PFSK-1 (cell line): ENCODE data around the gene SCCPDH.

ENCODE experiments used
- FOXP2 ChIP-seq: optimal IDR thresholded peaks from 2 replicates; pipeline ENCODE3; 2011; ENCODE audit warnings: borderline replicate concordance, control low read depth, inconsistent platforms; ENCODE audit not compliant: insufficient read depth; ENCODE audit errors: extremely low read length, extremely low read depth
- POLR2AphosphoS5 ChIP-seq: IDR thresholded peaks from 2 replicates; pipeline ENCODE4 v1.6.1; 2012; ENCODE audit warnings: low read depth, mild to moderate bottlenecking, control low read depth, low read length, moderate library complexity
- SIN3A ChIP-seq: IDR thresholded peaks from 2 replicates; pipeline ENCODE4 v1.6.1; 2012; ENCODE audit warnings: mild to moderate bottlenecking, low read length, moderate library complexity, borderline replicate concordance; ENCODE audit not compliant: insufficient read depth
- TAF1 ChIP-seq: IDR thresholded peaks from 2 replicates; pipeline ENCODE4 v1.6.1; 2012; ENCODE audit warnings: low read length, control low read depth, borderline replicate concordance; ENCODE audit not compliant: insufficient read depth
- TF ChIP-seq, protein P1 (sequence below), 2 experiments: IDR thresholded peaks; 2 replicates each; pipeline versions ENCODE4 v1.6.1 to v1.8.0; 2011 to 2012; ENCODE audit warnings: low read depth in 2 of 2, low read length in 2 of 2, control low read depth in 1 of 2, inconsistent platforms in 1 of 2, mild to moderate bottlenecking in 1 of 2, moderate library complexity in 1 of 2; ENCODE audit not compliant: insufficient read depth in 1 of 2

Gene SCCPDH

DNA sequence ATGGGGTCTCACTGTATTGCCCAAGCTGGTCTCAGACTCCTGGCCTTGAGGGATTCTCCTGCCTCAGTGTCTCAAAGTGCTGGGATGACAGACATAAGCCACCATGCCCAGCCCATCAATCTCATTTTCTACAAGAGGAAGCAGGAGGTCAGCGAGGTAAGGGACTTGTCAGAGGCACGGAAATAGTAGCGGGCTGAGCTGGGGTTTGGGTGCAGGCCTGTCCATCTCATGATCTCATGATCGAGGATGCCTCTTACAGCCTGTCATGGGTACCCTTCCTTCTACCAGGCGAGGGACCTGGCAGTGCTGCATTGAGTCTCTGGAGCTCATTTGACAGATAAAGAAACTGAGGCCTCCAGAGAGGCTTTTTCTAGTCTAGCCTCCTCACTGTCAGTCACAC is 28.5 kb upstream of the SCCPDH start:
- no peak for TF ChIP-seq TAF1
- no peak for TF ChIP-seq FOXP2
- TF ChIP-seq, protein P1, sequence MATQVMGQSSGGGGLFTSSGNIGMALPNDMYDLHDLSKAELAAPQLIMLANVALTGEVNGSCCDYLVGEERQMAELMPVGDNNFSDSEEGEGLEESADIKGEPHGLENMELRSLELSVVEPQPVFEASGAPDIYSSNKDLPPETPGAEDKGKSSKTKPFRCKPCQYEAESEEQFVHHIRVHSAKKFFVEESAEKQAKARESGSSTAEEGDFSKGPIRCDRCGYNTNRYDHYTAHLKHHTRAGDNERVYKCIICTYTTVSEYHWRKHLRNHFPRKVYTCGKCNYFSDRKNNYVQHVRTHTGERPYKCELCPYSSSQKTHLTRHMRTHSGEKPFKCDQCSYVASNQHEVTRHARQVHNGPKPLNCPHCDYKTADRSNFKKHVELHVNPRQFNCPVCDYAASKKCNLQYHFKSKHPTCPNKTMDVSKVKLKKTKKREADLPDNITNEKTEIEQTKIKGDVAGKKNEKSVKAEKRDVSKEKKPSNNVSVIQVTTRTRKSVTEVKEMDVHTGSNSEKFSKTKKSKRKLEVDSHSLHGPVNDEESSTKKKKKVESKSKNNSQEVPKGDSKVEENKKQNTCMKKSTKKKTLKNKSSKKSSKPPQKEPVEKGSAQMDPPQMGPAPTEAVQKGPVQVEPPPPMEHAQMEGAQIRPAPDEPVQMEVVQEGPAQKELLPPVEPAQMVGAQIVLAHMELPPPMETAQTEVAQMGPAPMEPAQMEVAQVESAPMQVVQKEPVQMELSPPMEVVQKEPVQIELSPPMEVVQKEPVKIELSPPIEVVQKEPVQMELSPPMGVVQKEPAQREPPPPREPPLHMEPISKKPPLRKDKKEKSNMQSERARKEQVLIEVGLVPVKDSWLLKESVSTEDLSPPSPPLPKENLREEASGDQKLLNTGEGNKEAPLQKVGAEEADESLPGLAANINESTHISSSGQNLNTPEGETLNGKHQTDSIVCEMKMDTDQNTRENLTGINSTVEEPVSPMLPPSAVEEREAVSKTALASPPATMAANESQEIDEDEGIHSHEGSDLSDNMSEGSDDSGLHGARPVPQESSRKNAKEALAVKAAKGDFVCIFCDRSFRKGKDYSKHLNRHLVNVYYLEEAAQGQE (IDR thresholded peaks at IDR 0.05; ENCODE audit: insufficient read depth in 1 of 2, low read depth in 2 of 2, low read length in 2 of 2), result no peak
- no peak for TF ChIP-seq SIN3A
- no peak for TF ChIP-seq POLR2AphosphoS5

DNA sequence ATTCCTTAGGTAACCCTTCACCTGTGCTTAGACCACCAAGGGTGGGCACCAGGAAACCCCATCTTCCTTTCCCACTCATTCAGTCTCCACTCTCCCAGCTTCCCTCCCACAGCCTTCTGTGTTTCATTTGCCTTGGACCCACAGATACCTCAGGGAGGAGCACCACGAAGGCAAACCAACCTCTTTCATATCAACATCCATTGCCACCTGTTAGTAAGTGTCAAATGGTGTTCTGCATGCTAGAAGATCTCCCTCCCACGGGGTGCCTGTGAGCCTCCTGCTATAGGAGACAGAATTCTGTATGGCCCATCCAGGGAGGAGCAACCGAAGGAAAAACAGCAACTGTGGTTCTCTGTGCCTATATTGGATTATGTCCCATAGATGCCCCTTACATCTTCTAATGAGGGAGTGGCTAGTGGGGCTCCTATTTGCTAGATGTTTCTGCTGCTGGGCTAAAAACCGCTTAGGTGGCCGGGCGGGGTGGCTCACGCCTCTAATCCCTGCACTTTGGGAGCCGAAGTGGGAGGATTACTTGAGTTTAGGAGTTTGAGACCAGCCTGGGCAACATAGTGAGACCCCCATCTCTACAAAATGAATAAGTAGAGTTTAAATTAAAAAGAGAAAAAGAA is 25.6 kb upstream of the SCCPDH start:
- TF ChIP-seq FOXP2 (no peak), TAF1 (no peak), POLR2AphosphoS5 (no peak), SIN3A (no peak)
- TF ChIP-seq, protein P1 (IDR thresholded peaks at IDR 0.05; ENCODE audit: insufficient read depth in 1 of 2, low read depth in 2 of 2, low read length in 2 of 2), result no peak

DNA sequence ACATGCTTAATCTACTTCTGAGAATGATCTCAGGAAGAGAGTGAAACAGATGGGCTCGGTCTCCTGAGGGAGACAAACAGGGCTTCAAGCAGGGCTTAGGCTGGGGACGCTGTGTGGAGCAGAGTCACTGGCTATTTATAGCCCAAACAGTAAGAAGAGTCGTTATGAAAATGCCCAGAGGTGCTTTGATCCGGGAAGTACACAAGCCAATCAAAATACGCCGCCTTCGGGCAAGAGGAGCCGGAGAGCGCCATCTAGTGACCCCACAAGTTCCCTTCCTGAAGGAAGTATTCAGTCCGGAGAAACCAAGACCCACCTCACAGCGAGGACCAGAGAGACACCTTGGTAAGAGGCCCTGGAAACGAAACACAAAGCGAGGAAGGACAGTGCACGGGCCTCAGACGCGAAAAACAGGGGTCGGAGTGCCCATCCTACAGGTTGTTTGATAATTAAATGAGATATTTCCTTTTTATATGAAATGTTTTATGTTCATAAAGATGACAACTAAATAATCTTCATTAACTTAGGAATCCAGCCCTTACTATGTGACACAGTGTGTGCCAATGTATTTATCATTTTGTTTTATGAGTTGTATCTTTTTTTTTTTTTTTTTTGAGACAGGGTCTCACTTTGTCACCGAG is 25.0 kb upstream of the SCCPDH start:
- TF ChIP-seq POLR2AphosphoS5 (no peak), SIN3A (no peak), TAF1 (no peak), FOXP2 (no peak)
- TF ChIP-seq, protein P1 (IDR thresholded peaks at IDR 0.05; ENCODE audit: insufficient read depth in 1 of 2, low read depth in 2 of 2, low read length in 2 of 2), result no peak

DNA sequence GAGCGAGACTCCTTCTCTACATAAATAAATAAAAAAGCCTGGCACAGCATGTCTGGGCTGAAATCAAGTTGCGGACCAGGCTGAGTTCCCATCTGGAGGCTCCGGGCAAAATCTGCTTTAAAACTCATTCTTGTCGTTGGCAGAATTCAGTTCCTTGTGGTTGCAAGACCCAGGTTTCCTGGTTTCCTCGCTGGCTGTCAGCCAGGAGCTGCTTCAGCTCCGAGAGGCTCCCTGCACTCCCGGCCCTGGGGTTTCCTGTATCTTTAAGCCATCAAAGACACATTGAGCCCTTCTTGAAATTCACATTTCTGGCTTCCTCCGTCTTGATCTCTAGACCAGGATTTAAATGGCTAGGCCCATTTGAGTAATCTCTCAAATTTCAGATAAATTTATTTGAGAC is 20.6 kb upstream of the SCCPDH start:
- no peak for TF ChIP-seq SIN3A
- no peak for TF ChIP-seq FOXP2

DNA sequence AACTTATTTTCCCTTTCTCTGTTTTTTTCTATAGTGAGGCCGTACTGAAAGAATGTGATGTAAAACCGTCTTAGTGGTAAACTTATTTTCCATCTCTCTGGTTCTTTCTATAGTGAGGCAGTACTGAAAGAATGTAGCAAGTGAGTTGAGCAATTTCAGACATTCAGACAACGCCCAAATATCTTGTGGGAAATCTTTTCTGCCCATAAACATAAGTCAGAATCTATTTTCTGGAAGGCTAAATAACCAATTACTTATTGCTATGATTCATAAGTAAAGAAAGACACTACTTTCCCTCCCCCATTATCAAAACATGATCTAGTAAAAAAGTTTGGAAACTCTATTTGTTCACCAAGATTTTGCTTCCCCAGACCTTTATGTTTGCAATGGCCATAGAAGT is 18.8 kb upstream of the SCCPDH start:
- TF ChIP-seq, protein P1 (IDR thresholded peaks at IDR 0.05; ENCODE audit: insufficient read depth in 1 of 2, low read depth in 2 of 2, low read length in 2 of 2), result no peak
- TF ChIP-seq SIN3A, result no peak
- no peak for TF ChIP-seq FOXP2
- no peak for TF ChIP-seq POLR2AphosphoS5
- no peak for TF ChIP-seq TAF1
